GM12874 (cell line): ENCODE results near the gene UBE2E3.

ENCODE experiments used
- CTCF ChIP-seq: IDR thresholded peaks from 2 replicates; pipeline ENCODE4 v1.5.1; 2011; ENCODE audit warnings: low read depth, mild to moderate bottlenecking, control low read depth, low read length, moderate library complexity; ENCODE audit not compliant: insufficient read depth

Gene UBE2E3

DNA sequence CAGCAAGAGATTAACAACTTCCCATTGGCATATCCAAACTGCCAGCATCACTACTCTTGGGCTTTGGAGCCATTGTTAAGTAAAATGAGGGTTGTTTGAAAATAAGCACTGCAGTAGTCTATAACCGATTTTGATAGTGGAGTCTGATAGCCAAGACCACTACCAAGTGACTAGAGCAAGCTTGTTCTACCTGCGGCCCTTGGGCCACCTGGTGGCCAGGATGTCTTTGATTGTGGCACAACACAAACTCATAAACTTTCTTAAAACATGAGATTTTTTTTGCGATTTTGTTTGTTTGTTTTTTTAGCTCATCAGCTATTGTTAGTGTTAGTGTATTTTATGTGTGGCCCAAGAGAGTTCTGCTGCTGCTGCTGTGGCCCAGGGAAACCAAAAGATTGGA, 11.0 kb downstream of the UBE2E3 start:
- no peak for TF ChIP-seq CTCF

GRCh38 chr2:180991820-180992219, 11.4 kb downstream of the UBE2E3 start:
- no peak for TF ChIP-seq CTCF

DNA sequence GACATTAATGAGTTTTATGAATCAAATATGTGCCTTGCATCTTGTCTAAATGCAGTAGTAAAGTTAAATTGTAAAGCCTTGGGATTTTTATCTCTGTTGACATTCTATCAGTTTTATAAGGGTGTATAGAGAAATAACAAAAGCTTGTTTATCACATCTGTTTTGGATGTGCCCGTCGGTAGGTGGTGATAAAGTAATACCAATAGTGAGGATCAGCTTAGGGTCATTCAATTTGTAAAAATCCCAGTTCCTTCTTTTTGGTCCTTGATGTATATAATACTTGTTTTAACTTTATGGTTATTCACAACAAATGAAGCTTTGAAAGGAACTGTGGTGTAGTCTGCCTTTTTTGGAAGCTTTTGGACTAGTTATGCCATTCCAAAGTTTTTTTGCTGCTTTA, 12.6 kb downstream of the UBE2E3 start:
- no peak for TF ChIP-seq CTCF

DNA sequence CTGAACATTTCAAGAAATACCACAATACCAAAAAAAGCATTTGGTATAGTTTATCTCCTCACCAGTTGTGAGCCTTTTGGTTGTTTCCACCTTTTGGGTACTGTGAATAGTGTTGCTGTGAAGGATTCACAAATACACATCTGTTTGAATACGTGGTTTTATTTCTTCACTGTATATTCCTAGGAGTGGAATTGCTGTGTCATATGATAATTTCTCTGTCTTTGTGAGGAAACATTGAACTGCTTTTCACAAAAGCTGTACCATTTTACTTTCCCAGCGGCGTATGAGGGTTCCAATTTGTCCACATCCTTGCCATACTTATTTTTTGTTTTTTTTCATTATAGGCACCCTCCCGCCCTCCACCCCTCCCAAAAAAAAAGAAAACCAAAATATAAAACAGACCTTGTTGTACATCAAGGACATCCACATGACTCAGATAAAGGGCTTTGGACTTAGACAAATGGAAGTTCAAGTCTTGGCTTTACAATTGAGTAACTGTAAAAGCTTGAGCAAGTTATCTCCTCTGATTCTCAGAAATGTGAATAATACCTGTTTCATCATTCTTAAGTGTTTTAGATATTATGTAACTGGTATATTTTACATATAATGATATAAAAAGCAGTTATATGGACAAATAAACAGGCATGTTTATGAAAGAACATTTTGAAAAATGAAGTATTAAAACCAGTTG, 19.0 kb downstream of the UBE2E3 start:
- no peak for TF ChIP-seq CTCF

DNA sequence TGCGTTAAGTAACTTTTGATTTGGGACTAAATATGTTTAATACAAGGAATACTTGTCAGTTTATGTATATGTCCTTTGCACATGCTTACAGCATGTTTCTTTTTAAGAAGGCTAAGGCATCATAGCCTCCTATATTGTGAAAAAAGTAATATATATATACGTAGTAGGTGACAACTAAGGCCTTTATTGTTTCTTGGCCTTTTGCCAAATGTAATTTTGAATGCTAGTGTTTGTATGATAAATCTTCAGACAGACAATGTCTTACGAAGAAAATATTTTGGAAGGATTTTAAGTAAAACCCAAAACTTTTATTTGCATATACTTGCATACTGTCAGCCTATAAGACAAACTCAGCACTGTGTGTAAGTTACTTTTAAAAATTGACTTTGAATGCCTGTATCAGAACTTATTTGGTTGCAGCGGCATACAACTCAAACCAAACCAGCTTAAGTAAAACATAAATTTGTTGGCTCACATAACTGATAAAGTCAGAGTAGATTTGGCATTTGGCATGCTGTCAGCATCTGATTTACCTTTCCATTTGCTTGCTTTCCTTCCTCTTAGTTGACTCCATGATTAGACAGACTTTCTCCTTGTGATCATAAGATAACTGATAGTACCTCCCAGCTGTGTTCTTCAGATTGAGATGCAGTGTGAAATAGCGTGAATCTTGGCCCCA, 24.4 kb downstream of the UBE2E3 start:
- TF ChIP-seq CTCF: no peak

GRCh38 chr2:181005326-181005655, 24.9 kb downstream of the UBE2E3 start:
- TF ChIP-seq CTCF: no peak

DNA sequence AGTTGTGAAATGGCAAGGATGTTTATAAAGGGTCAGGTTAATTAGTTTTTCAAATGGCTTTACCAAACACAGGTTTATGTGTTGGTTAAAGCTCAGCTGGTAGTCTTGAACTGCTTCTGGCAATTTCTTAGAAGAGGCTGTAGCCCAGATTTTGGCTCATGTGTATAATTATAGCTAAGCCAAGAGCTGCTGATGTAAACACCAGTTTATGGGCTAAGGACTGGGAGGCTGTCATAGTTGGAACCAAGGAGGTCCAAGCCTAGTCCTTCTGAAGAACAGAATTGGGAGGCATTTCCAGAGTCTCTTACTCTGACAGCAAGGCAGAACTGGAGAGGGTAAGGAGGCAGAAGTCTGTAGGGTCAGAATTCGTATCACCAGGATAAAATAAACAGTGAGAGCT, 25.4 kb downstream of the UBE2E3 start:
- TF ChIP-seq CTCF: no peak
